Esophagus muscularis mucosa (tissue), 3 donors: Measurements from ENCODE around the gene ALDH1A2.
"Not testable (repeated sequence)": the region's sequence is repeated elsewhere in the genome, so short reads cannot be mapped to it uniquely, and the experiment has no call there.

Experiments
- POLR2A ChIP-seq: fragments of 450-650 bp; IDR thresholded peaks from one replicate; pipeline ENCODE4 v1.6.1; 2017; ENCODE audit warnings: antibody characterized with exemption, moderate library complexity, mild to moderate bottlenecking, low read depth
- TF ChIP-seq, protein P1 (sequence below), 3 experiments: fragments of 200-600 bp in 2 of 3; fragments of 450-650 bp in 1 of 3; sonication (generic) in 2 of 3; IDR thresholded peaks; one replicate each; pipeline ENCODE4 v1.5.1; 2017 to 2019; ENCODE audit warnings: antibody characterized with exemption in 3 of 3, mild to moderate bottlenecking in 2 of 3, moderate library complexity in 1 of 3

DNA sequence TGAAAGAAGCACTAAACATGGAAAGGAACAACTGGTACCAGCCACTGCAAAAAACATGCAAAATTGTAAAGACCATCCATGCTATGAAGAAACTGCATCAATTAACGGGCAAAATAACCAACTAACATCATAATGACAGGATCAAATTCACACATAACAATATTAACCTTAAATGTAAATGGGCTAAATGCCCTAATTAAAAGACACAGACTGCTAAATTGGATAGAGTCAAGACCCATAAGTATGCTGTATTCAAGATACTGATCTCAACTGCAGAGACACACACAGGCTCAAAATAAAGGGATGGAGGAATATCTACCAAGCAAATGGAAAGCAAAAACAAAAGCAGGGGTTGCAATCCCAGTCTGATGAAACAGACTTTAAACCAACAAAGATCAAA lies 37.1 kb downstream of the ALDH1A2 start:
- TF ChIP-seq, protein P1, sequence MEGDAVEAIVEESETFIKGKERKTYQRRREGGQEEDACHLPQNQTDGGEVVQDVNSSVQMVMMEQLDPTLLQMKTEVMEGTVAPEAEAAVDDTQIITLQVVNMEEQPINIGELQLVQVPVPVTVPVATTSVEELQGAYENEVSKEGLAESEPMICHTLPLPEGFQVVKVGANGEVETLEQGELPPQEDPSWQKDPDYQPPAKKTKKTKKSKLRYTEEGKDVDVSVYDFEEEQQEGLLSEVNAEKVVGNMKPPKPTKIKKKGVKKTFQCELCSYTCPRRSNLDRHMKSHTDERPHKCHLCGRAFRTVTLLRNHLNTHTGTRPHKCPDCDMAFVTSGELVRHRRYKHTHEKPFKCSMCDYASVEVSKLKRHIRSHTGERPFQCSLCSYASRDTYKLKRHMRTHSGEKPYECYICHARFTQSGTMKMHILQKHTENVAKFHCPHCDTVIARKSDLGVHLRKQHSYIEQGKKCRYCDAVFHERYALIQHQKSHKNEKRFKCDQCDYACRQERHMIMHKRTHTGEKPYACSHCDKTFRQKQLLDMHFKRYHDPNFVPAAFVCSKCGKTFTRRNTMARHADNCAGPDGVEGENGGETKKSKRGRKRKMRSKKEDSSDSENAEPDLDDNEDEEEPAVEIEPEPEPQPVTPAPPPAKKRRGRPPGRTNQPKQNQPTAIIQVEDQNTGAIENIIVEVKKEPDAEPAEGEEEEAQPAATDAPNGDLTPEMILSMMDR (IDR thresholded peaks at IDR 0.05) = not testable (repeated sequence)
- not testable (repeated sequence) for TF ChIP-seq POLR2A
